ENCODE results near the gene KCTD6. TPM values are rescaled to one million over a fixed set of nuclear protein-coding genes. Genes with fewer than 3 reads are reported as not detected.

KCTD6 gene
- total RNA-seq, 4 donors from 2014 or later: 8.0 to 19.2 (median 12.7) TPM

DNA sequence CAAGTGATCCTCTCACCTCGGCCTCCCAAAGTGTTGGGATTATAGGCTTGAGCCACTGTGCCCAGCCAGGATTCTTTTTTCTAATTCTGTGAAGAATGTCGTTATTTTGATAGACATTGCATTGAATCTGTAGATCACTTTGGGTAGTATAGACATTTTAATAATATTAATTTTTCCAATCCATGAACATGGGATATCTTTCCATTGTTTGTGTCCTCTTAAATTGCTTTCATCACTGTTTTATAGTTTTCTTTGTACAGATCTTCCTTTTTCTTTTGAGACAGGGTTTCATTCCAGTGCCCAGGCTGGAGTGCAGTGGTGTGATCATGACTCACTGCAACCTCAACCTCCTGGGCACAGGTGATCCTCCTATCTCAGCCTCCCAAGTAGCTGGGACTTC is 11.6 kb upstream of the KCTD6 start:
- Histone ChIP-seq H3K4me3 (no peak overlapping the region), H3K27ac (no peak overlapping the region), H3K36me3 (no peaks in the 10 kb centered on the region), H3K27me3 (no peaks in the 10 kb centered on the region), H3K4me1 (no peaks in the 10 kb centered on the region), H3K9me3 (no peaks in the 10 kb centered on the region)
- DNase-seq (ENCODE audit: low spot score in 2 of 2): no peak
- TF ChIP-seq, protein P1, sequence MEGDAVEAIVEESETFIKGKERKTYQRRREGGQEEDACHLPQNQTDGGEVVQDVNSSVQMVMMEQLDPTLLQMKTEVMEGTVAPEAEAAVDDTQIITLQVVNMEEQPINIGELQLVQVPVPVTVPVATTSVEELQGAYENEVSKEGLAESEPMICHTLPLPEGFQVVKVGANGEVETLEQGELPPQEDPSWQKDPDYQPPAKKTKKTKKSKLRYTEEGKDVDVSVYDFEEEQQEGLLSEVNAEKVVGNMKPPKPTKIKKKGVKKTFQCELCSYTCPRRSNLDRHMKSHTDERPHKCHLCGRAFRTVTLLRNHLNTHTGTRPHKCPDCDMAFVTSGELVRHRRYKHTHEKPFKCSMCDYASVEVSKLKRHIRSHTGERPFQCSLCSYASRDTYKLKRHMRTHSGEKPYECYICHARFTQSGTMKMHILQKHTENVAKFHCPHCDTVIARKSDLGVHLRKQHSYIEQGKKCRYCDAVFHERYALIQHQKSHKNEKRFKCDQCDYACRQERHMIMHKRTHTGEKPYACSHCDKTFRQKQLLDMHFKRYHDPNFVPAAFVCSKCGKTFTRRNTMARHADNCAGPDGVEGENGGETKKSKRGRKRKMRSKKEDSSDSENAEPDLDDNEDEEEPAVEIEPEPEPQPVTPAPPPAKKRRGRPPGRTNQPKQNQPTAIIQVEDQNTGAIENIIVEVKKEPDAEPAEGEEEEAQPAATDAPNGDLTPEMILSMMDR (IDR thresholded peaks at IDR 0.05): no peak
- TF ChIP-seq EP300 (IDR thresholded peaks at IDR 0.05): no peak
- no peak for TF ChIP-seq POLR2AphosphoS5 (IDR thresholded peaks at IDR 0.05)
- no peak for TF ChIP-seq POLR2A (IDR thresholded peaks at IDR 0.05)
- WGBS: 98% methylated on average over 2 of the region's 2 CpGs

DNA sequence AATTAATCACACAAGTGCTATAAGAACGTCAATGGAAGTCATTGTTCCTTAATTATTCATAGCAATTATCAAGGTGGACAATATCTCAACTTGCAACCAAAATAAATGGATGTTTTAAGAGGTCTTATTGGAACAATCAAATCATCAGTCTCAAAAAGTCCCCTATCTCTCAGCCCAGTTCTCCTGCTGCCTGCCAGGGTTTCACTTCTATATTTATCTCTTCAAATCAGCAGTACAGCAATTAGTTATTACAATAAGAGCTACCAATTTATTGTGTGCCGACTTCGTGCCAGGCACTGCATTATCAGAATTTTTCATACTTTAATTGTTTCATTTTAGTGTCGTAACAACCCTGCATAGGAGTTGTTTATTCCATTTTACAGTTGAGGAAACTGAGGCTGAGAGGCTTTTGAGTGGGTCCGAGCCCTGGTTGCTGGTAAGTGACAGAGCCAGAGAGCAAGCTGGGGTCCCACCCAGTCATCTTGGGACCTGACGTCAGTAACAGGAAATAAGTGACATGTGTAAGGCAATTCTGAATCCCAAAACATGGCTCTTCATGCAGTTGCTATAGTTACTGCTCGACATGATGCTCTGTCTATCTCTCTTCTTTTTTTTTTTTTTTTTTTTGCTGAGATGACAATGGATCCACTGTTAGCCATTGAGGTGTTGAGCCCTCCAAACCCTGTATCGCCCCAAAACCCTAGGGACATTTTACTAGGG is 8.8 kb upstream of the KCTD6 start:
- DNase-seq (ENCODE audit: low spot score in 2 of 2): no peak
- Histone ChIP-seq H3K4me3 (no peak overlapping the region), H3K9me3 (no peaks in the 10 kb centered on the region), H3K4me1 (peaks cover 10% of the 10 kb centered on the region), H3K36me3 (no peaks in the 10 kb centered on the region), H3K27ac (no peak overlapping the region), H3K27me3 (no peaks in the 10 kb centered on the region)
- WGBS: 54% methylated on average over 8 of the region's 8 CpGs
- TF ChIP-seq POLR2AphosphoS5 (IDR thresholded peaks at IDR 0.05) (no peak), POLR2A (IDR thresholded peaks at IDR 0.05) (no peak), EP300 (IDR thresholded peaks at IDR 0.05) (no peak)
- TF ChIP-seq, protein P1 (IDR thresholded peaks at IDR 0.05): no peak

DNA sequence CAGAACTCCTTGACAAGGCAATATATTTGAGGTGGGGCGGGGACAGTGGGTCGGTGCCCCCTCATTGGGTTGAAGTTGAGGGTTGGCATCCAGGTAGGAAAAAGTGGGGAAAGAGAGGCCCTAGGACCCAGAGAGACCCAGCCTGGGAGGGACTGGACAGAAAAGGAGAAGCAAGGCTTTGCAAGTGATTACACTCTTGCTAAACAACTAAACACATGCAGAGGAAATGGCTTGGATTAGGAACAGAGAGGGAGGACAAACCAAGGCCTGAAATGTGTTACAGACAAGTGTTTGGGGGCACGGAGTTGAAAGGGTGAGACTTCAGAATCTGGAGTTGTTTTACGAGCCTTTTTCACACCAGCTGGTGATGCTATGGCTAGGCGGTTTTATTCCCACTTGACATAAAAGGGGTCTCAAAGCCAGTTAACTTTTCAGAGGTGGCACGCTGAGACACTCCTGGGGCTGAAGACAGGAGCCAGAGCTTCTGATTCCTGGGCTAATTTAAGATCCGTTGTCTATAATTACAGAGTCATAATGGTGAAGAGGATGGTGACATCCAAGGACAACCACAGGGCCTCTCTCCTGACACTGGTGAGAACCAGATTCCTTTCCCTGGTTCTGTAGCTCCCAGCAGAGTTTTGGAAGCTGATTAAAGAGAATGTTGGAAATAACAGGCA is 7.7 kb upstream of the KCTD6 start:
- H3K36me3 ChIP-seq: no peaks in the 10 kb centered on the region
- H3K9me3 ChIP-seq: no peaks in the 10 kb centered on the region
- WGBS: 76% methylated on average over 7 of the region's 7 CpGs
- peaks cover 10% of the 10 kb centered on the region for H3K4me1 ChIP-seq
- no peaks in the 10 kb centered on the region for H3K27me3 ChIP-seq
- TF ChIP-seq POLR2A (IDR thresholded peaks at IDR 0.05) (no peak), EP300 (IDR thresholded peaks at IDR 0.05) (no peak), POLR2AphosphoS5 (IDR thresholded peaks at IDR 0.05) (no peak)
- TF ChIP-seq, protein P1 (IDR thresholded peaks at IDR 0.05): no peak
- no peak overlapping the region for H3K4me3 ChIP-seq
- H3K27ac ChIP-seq: no peak overlapping the region
- DNase-seq (ENCODE audit: low spot score in 2 of 2): no peak

DNA sequence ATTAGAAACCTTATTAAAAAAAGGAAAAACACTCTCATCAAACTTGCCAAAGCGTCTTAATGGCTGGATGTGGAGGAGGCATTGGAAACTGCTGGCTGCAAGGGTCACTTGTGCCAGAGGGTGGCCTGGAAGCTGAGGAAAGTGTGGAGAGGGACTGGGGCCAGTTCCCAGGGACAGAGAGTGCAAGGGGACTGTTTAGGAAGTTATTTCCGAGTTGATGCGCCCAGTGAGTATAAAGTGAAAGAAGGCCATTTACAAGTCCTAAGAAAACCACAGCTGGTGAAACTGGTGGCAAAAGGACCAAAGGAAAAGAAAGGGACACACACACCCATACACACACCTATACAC is 7.2 kb upstream of the KCTD6 start:
- TF ChIP-seq POLR2A (IDR thresholded peaks at IDR 0.05) (no peak), EP300 (IDR thresholded peaks at IDR 0.05) (no peak), POLR2AphosphoS5 (IDR thresholded peaks at IDR 0.05) (no peak)
- TF ChIP-seq, protein P1 (IDR thresholded peaks at IDR 0.05): no peak
- Histone ChIP-seq H3K9me3 (no peaks in the 10 kb centered on the region), H3K27ac (no peak overlapping the region), H3K4me3 (no peak overlapping the region), H3K4me1 (peaks cover 10% of the 10 kb centered on the region), H3K27me3 (no peaks in the 10 kb centered on the region), H3K36me3 (no peaks in the 10 kb centered on the region)
- no peak for DNase-seq (ENCODE audit: low spot score in 2 of 2)
- WGBS: 69% methylated on average over 3 of the region's 3 CpGs

DNA sequence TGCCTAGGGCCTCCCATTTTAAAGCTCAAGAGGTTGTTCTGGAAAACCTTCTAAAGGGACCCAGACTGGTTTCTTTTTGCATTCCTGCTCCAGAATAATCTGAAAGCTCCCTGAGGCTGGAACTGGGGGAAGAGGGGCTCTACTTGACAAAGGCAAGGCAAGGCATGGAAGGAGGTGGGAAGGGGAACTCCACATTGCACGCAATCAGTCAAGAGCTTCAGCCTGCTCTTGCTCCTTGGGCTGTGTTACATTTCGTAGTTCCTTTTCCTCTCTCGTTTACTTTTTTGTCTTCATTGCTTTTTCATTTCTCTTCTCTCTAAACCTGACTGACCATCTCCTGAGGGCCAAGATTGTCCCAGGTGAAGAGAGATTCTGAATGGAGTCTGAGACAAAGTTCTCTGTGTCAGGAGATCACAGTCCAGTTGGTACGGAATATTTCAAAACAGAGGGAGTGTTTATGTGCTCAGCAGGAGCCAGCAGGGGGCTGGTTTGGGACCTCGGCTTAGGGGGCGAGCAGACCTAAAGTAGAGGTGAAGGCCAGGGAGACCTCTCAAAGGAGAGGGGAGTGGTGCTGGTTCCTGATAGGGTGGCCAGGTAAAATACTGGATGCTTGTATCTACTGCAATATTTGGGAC is 6.0 kb upstream of the KCTD6 start:
- H3K4me3 ChIP-seq: no peak overlapping the region
- no peaks in the 10 kb centered on the region for H3K27me3 ChIP-seq
- no peaks in the 10 kb centered on the region for H3K9me3 ChIP-seq
- no peak for DNase-seq (ENCODE audit: low spot score in 2 of 2)
- no peaks in the 10 kb centered on the region for H3K36me3 ChIP-seq
- 84% methylated on average over 6 of the region's 6 CpGs for WGBS
- H3K4me1 ChIP-seq: peaks cover 14% of the 10 kb centered on the region
- TF ChIP-seq EP300 (IDR thresholded peaks at IDR 0.05): no peak
- no peak for TF ChIP-seq POLR2A (IDR thresholded peaks at IDR 0.05)
- TF ChIP-seq POLR2AphosphoS5 (IDR thresholded peaks at IDR 0.05): no peak
- TF ChIP-seq, protein P1 (IDR thresholded peaks at IDR 0.05): no peak
- no peak overlapping the region for H3K27ac ChIP-seq

Measured in suprapubic skin (tissue), 4 donors.